Heart left ventricle (tissue), 13 donors: ENCODE results near the gene ITGA2.

Experiments
- POLR2A ChIP-seq, 2 donors: fragments of 450-650 bp; IDR thresholded peaks; one replicate each; pipeline ENCODE4 v1.6.1; 2017; ENCODE audit warnings: antibody characterized with exemption in 2 of 2, mild to moderate bottlenecking in 2 of 2, moderate library complexity in 2 of 2
- TF ChIP-seq, protein P1 (sequence below), 12 donors: fragments of 200-600 bp; sonication (generic) in 4 of 12; IDR thresholded peaks; one replicate each; pipeline versions ENCODE4 v1.5.0 to v1.8.0; 2018 to 2022; ENCODE audit warnings: antibody characterized with exemption in 12 of 12, mild to moderate bottlenecking in 5 of 12
- donor health status: ischemic (EF 13 %, LVEDD 7.1; RV severe dilation, severe dysfunction).
- donor health status: DM: no; HTN: yes; CAD: no.
- donor health status: DM: no; HTN: no; CAD: no.
- donor health status: ischemic (EF 25% LVEDD 6.9; RV normal size, moderate dysfunction).
- donor health status: ischemic (EF 25% LVEDD 5.7; RV mildly dilated, moderate dysfunction).
- donor health status: ischemic (EF 35%, LVEDD 5.7; RV mildly dilated, moderate dysfunction).
- donor health status: nonischemic (EF 11% LVEDD 7.7; RV severe dilation, severe dysfunction).
- donor health status: DM: yes; HTN: yes; CAD: no.
- donor health status: PGD.
- donor health status: ischemic (EF 29% LVEDD 5.4; RV normal size, mild dysfunction).
- donor health status: nonischemic (EF 23%, LVEDD 6.1; RV moderate dilation, normal function).

DNA sequence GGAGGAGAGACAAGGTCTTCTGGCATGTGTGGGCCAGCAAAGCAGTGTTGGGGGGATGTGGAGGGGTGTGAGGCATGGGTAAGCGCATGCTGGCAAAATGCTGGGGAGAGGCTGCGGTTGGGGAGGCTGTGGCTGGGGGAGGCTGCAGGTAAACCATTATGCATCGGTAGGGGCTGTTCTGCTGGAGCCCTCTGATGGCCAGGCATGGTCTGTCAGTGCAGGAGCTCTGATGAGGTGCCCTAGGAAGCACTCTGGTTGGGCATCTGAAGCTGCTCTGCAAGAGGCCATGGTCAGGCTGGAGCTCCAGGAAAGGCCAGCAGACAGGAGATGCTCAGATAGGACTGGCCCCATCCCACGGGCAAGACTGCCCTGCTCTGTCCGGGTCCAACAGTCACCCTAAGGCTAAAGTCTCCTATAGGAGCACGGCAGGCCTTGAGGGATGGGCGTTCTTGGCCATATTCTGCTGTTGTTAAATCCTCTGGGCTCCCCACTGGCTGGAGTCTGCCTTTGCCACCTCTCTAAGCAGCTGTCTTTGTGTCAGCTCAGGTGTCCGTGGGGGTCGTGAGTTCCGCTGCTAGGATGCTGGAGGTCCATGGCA lies 28.7 kb downstream of the ITGA2 start:
- TF ChIP-seq, protein P1, sequence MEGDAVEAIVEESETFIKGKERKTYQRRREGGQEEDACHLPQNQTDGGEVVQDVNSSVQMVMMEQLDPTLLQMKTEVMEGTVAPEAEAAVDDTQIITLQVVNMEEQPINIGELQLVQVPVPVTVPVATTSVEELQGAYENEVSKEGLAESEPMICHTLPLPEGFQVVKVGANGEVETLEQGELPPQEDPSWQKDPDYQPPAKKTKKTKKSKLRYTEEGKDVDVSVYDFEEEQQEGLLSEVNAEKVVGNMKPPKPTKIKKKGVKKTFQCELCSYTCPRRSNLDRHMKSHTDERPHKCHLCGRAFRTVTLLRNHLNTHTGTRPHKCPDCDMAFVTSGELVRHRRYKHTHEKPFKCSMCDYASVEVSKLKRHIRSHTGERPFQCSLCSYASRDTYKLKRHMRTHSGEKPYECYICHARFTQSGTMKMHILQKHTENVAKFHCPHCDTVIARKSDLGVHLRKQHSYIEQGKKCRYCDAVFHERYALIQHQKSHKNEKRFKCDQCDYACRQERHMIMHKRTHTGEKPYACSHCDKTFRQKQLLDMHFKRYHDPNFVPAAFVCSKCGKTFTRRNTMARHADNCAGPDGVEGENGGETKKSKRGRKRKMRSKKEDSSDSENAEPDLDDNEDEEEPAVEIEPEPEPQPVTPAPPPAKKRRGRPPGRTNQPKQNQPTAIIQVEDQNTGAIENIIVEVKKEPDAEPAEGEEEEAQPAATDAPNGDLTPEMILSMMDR (IDR thresholded peaks at IDR 0.05): no peak
- TF ChIP-seq POLR2A (IDR thresholded peaks at IDR 0.05): no peak
